Trophoblast cell (in vitro differentiated cells and primary cell): ENCODE results near the gene APCDD1.
A peak's percentile ranks its signal among the peaks of the same experiment; 100 is the strongest.

ENCODE experiments used
- DNase-seq, 2 donors: peaks; one replicate each; pipeline ENCODE4 v3.0.0-alpha.2; 2016
- H2AFZ ChIP-seq: 2 replicates; pipeline ENCODE4 v1.6.1; 2013; ENCODE audit warnings: low read length, moderate library complexity, mild to moderate bottlenecking; ENCODE audit not compliant: insufficient read depth, poor library complexity
- H2AK5ac ChIP-seq: 2 replicates; pipeline ENCODE4 v1.6.1; 2013; ENCODE audit warnings: mild to moderate bottlenecking, low read length
- H2BK120ac ChIP-seq: 2 replicates; pipeline ENCODE4 v1.6.1; 2013; ENCODE audit warnings: low read length, mild to moderate bottlenecking, moderate library complexity; ENCODE audit not compliant: insufficient read depth, poor library complexity
- H2BK12ac ChIP-seq: 2 replicates; pipeline ENCODE4 v1.6.1; 2013; ENCODE audit warnings: mild to moderate bottlenecking, low read length, moderate library complexity
- H2BK5ac ChIP-seq: 2 replicates; pipeline ENCODE4 v1.6.1; 2013; ENCODE audit warnings: low read length, low read depth, moderate library complexity, mild to moderate bottlenecking; ENCODE audit not compliant: poor library complexity
- H3K14ac ChIP-seq: 2 replicates; pipeline ENCODE4 v1.6.1; 2013; ENCODE audit warnings: mild to moderate bottlenecking, low read length
- H3K18ac ChIP-seq: 2 replicates; pipeline ENCODE4 v1.6.1; 2013; ENCODE audit warnings: mild to moderate bottlenecking, low read length
- H3K23ac ChIP-seq: 2 replicates; pipeline ENCODE4 v1.6.1; 2013; ENCODE audit warnings: low read length
- H3K27ac ChIP-seq: 2 replicates; pipeline ENCODE4 v1.5.1; 2013; ENCODE audit warnings: low read depth, mild to moderate bottlenecking, inconsistent platforms, low read length, moderate library complexity
- H3K27me3 ChIP-seq: 2 replicates; pipeline ENCODE4 v1.6.1; 2013; ENCODE audit warnings: inconsistent platforms, mild to moderate bottlenecking, low read length, moderate library complexity; ENCODE audit not compliant: insufficient read depth
- H3K36me3 ChIP-seq, 2 experiments: 1 replicate in 1 of 2; 2 replicates in 1 of 2; pipeline ENCODE4 v1.6.1; 2013; ENCODE audit warnings: low read length in 2 of 2, mild to moderate bottlenecking in 2 of 2, moderate library complexity in 1 of 2; ENCODE audit not compliant: insufficient read depth in 2 of 2, control insufficient read depth in 1 of 2
- H3K4ac ChIP-seq: 2 replicates; pipeline ENCODE4 v1.6.1; 2013; ENCODE audit warnings: low read depth, mild to moderate bottlenecking, low read length, moderate library complexity
- H3K4me1 ChIP-seq, 2 experiments: 1 replicate in 1 of 2; 2 replicates in 1 of 2; pipeline ENCODE4 v1.6.1; 2013; ENCODE audit warnings: low read length in 2 of 2, mild to moderate bottlenecking in 2 of 2, moderate library complexity in 1 of 2; ENCODE audit not compliant: insufficient read depth in 2 of 2, control insufficient read depth in 1 of 2
- H3K4me2 ChIP-seq: 2 replicates; pipeline ENCODE4 v1.6.1; 2013; ENCODE audit warnings: inconsistent platforms, mild to moderate bottlenecking, low read length, moderate library complexity
- H3K4me3 ChIP-seq: 2 replicates; pipeline ENCODE4 v1.5.1; 2013; ENCODE audit warnings: mild to moderate bottlenecking, low read depth, low read length, inconsistent platforms
- H3K79me1 ChIP-seq: one replicate; pipeline ENCODE4 v1.6.1; 2013; ENCODE audit warnings: low read length
- H3K79me2 ChIP-seq: 2 replicates; pipeline ENCODE4 v1.6.1; 2013; ENCODE audit warnings: low read length, mild to moderate bottlenecking; ENCODE audit not compliant: control insufficient read depth, insufficient read depth, poor library complexity
- H3K9ac ChIP-seq: 2 replicates; pipeline ENCODE4 v1.6.1; 2013; ENCODE audit warnings: mild to moderate bottlenecking, low read length
- H3K9me3 ChIP-seq: 2 replicates; pipeline ENCODE4 v1.6.1; 2013; ENCODE audit warnings: low read depth, mild to moderate bottlenecking, control low read depth, inconsistent platforms, low read length; ENCODE audit not compliant: insufficient read depth
- H4K12ac ChIP-seq: 2 replicates; pipeline ENCODE4 v1.6.1; 2013; ENCODE audit warnings: low read depth, mild to moderate bottlenecking, low read length, moderate library complexity
- H4K8ac ChIP-seq: 2 replicates; pipeline ENCODE4 v1.6.1; 2013; ENCODE audit warnings: low read depth, mild to moderate bottlenecking, low read length, moderate library complexity
- H4K91ac ChIP-seq: one replicate; pipeline ENCODE4 v1.6.1; 2013; ENCODE audit warnings: low read depth, mild to moderate bottlenecking, low read length, moderate library complexity
- WGBS: extraction: QIAGEN DNeasy Blood & Tissue Kit; methylation state at CpG from one replicate; pipeline ENCODE4 v1.1.7; 2013; ENCODE audit warnings: missing lambda C conversion rate; ENCODE audit not compliant: insufficient read length, insufficient coverage; ENCODE audit errors: extremely low coverage; 5-methylcytosine and 5-hydroxymethylcytosine counted together

The APCDD1 gene

GRCh38 chr18:10418836-10419235 lies 35.6 kb upstream of the APCDD1 start:
- H2AK5ac ChIP-seq = no peak overlapping the region
- no peak overlapping the region for H2AFZ ChIP-seq
- no peak overlapping the region for H3K18ac ChIP-seq
- H3K4ac ChIP-seq = no peak overlapping the region
- H3K4me1 ChIP-seq = no peaks in the 10 kb centered on the region
- H3K9me3 ChIP-seq = peaks cover 4% of the 10 kb centered on the region
- H3K79me1 ChIP-seq = no peaks in the 10 kb centered on the region
- H3K27ac ChIP-seq = no peak overlapping the region
- H3K4me3 ChIP-seq = no peak overlapping the region
- H3K4me2 ChIP-seq = no peak overlapping the region
- no peaks in the 10 kb centered on the region for H3K27me3 ChIP-seq
- H2BK12ac ChIP-seq = no peak overlapping the region
- H2BK5ac ChIP-seq = no peak overlapping the region
- no peak overlapping the region for H3K9ac ChIP-seq
- H3K36me3 ChIP-seq = no peaks in the 10 kb centered on the region
- H4K12ac ChIP-seq = no peak overlapping the region
- H3K14ac ChIP-seq = no peak overlapping the region
- no peaks in the 10 kb centered on the region for H3K79me2 ChIP-seq
- H2BK120ac ChIP-seq = no peak overlapping the region
- no peak overlapping the region for H3K23ac ChIP-seq
- no peak for DNase-seq
- no peak overlapping the region for H4K91ac ChIP-seq
- H4K8ac ChIP-seq = no peak overlapping the region

DNA sequence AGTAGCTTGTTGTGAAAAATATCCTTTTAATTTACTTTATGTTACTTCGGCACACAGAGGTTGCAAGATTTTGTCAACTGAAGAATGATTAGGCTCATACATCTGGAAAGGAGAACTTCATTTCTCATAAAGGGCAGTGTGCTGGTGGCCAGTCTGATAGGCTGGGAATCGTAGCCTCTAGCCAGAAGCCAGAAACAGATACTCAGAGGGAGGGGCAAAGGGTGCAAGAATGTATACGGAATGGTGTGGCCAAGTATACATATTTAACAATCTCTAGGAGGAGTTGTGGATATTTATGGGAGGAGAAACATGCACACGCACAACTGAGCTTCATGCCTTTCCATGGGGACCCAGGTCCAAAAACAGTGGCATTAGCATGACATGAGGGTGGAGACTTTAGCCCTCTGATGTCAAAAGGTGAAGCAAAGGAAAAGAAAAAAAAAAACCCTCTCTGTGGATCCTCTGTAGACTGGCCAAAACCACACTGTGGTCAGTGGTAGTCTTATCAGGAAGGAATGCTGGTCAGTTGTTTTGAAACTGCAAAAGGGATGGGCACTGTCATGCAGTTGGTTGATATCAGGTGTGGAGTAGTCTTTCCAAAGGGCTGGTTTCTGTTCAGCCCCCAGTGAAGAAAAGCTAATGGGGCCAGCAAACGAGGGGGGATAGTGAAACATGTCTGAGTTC lies 34.9 kb upstream of the APCDD1 start:
- H4K91ac ChIP-seq = no peak overlapping the region
- H2BK120ac ChIP-seq = no peak overlapping the region
- no peak overlapping the region for H3K23ac ChIP-seq
- H3K36me3 ChIP-seq = no peaks in the 10 kb centered on the region
- no peak overlapping the region for H3K9ac ChIP-seq
- H3K18ac ChIP-seq = no peak overlapping the region
- no peak overlapping the region for H2AK5ac ChIP-seq
- H3K4ac ChIP-seq = no peak overlapping the region
- no peak overlapping the region for H2AFZ ChIP-seq
- H3K27ac ChIP-seq = no peak overlapping the region
- no peak overlapping the region for H4K8ac ChIP-seq
- no peak overlapping the region for H3K4me3 ChIP-seq
- H2BK5ac ChIP-seq = no peak overlapping the region
- no peaks in the 10 kb centered on the region for H3K79me1 ChIP-seq
- no peaks in the 10 kb centered on the region for H3K4me1 ChIP-seq
- H4K12ac ChIP-seq = no peak overlapping the region
- no peaks in the 10 kb centered on the region for H3K79me2 ChIP-seq
- WGBS = no CpG with 5 or more reads among the region's 5 CpGs
- peaks cover 4% of the 10 kb centered on the region for H3K9me3 ChIP-seq
- no peak overlapping the region for H2BK12ac ChIP-seq
- no peak overlapping the region for H3K4me2 ChIP-seq
- no peaks in the 10 kb centered on the region for H3K27me3 ChIP-seq
- peak; percentile 23 to 52 for DNase-seq
- no peak overlapping the region for H3K14ac ChIP-seq

GRCh38 chr18:10420561-10421352 lies 33.7 kb upstream of the APCDD1 start:
- Histone ChIP-seq H2BK120ac (no peak overlapping the region), H4K91ac (no peak overlapping the region), H3K9me3 (peaks cover 4% of the 10 kb centered on the region), H3K27me3 (no peaks in the 10 kb centered on the region), H3K79me2 (no peaks in the 10 kb centered on the region), H3K18ac (no peak overlapping the region), H3K23ac (no peak overlapping the region), H4K12ac (no peak overlapping the region), H3K4me1 (no peaks in the 10 kb centered on the region), H2AFZ (no peak overlapping the region), H3K14ac (no peak overlapping the region), H4K8ac (no peak overlapping the region), H3K27ac (no peak overlapping the region), H3K4me3 (no peak overlapping the region), H2AK5ac (no peak overlapping the region), H3K9ac (no peak overlapping the region), H3K4me2 (no peak overlapping the region), H2BK12ac (no peak overlapping the region), H2BK5ac (no peak overlapping the region), H3K79me1 (no peaks in the 10 kb centered on the region), H3K36me3 (no peaks in the 10 kb centered on the region), H3K4ac (no peak overlapping the region)
- WGBS = no CpG with 5 or more reads among the region's 5 CpGs
- DNase-seq = peak; percentile 68 to 70

DNA sequence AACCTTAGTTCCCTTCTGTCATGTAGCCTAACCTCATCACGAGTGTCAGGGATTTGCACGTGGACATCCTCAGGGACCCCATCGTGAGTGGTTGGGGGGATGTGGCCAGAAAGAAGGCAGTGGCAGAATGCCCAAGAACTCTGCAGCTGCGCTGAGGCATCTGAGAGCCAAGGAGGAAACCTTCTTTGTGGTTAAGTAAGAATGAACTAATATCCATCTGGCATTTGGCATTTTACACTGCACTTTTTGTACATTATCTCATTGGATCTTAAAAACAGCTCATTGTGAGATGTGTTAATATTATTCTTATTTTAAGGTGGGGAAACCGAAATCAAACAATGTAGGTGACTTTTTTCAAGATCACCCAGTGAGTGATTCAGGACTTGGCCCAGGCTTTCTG lies 32.6 kb upstream of the APCDD1 start:
- Histone ChIP-seq H3K4ac (no peak overlapping the region), H2AFZ (no peak overlapping the region), H4K8ac (no peak overlapping the region), H2BK12ac (no peak overlapping the region), H3K9me3 (peaks cover 4% of the 10 kb centered on the region), H3K4me2 (no peak overlapping the region), H3K79me1 (no peaks in the 10 kb centered on the region), H4K12ac (no peak overlapping the region), H3K9ac (no peak overlapping the region), H3K23ac (no peak overlapping the region), H2BK120ac (no peak overlapping the region), H3K79me2 (no peaks in the 10 kb centered on the region), H3K27ac (no peak overlapping the region), H3K14ac (no peak overlapping the region), H3K4me3 (no peak overlapping the region), H3K18ac (no peak overlapping the region), H2AK5ac (no peak overlapping the region), H2BK5ac (no peak overlapping the region), H3K4me1 (no peaks in the 10 kb centered on the region), H4K91ac (no peak overlapping the region), H3K27me3 (no peaks in the 10 kb centered on the region), H3K36me3 (no peaks in the 10 kb centered on the region)
- no peak for DNase-seq
- WGBS = no CpG with 5 or more reads among the region's 5 CpGs
